CD4-positive, alpha-beta T cell (primary cell): ENCODE data around the gene OFD1. TPM values are rescaled to one million over a fixed set of nuclear protein-coding genes. Genes with fewer than 3 reads are reported as not detected.

ENCODE experiments used
- ATAC-seq: fragments of 200-7000 bp; cut with Tn5 transposase; one replicate; pipeline ENCODE4 v1.10.0; 2022; ENCODE audit warnings: mild to moderate bottlenecking; ENCODE audit not compliant: poor library complexity
- CTCF ChIA-PET: fragments of 350-600 bp; sonication (Branson Sonifier 250); formaldehyde crosslinking; loops from one replicate; lab custom pipeline; 2021; ENCODE audit warnings: antibody characterized with exemption, inconsistent platforms; lab: Charles Lee
- POLR2A ChIA-PET: fragments of 350-600 bp; sonication (Branson Sonifier 250); formaldehyde crosslinking; loops from one replicate; lab custom pipeline; 2021; ENCODE audit warnings: antibody characterized with exemption, inconsistent platforms; lab: Charles Lee
- DNase-seq, 14 experiments: peaks; one replicate each; pipeline ENCODE4 v3.0.0-alpha.2; 2013 to 2020; ENCODE audit warnings: mixed read lengths in 2 of 14
- H3K27ac ChIP-seq, 2 donors: one replicate each; pipeline versions ENCODE4 v1.5.1 to v1.7.0; 2013; ENCODE audit warnings: low read length in 2 of 2, low read depth in 1 of 2, mild to moderate bottlenecking in 1 of 2
- H3K27me3 ChIP-seq, 2 experiments: 1 replicate in 1 of 2; 2 replicates in 1 of 2; pipeline versions ENCODE4 v1.6.1 to v1.7.0; 2013; ENCODE audit warnings: low read length in 2 of 2, control low read depth in 1 of 2, mild to moderate bottlenecking in 1 of 2, moderate library complexity in 1 of 2; ENCODE audit not compliant: insufficient read depth in 2 of 2, control insufficient read depth in 1 of 2
- H3K36me3 ChIP-seq: one replicate; pipeline ENCODE4 v1.6.1; 2013; ENCODE audit warnings: low read length, control low read depth; ENCODE audit not compliant: insufficient read depth
- H3K4me1 ChIP-seq: one replicate; pipeline ENCODE4 v1.6.1; 2013; ENCODE audit warnings: low read length, control low read depth; ENCODE audit not compliant: insufficient read depth
- H3K4me3 ChIP-seq: one replicate; pipeline ENCODE4 v1.5.1; 2013; ENCODE audit warnings: mild to moderate bottlenecking, low read length, moderate library complexity
- H3K9me3 ChIP-seq, 2 experiments: 1 replicate in 1 of 2; 2 replicates in 1 of 2; pipeline versions ENCODE4 v1.6.1 to v1.7.0; 2013; ENCODE audit warnings: low read length in 2 of 2, mild to moderate bottlenecking in 2 of 2, control low read depth in 1 of 2, moderate library complexity in 1 of 2; ENCODE audit not compliant: control insufficient read depth in 1 of 2, insufficient read depth in 1 of 2
- H3K27ac Mint-ChIP-seq: one replicate; pipeline ENCODE4 v1.8.0; 2020; ENCODE audit warnings: mixed read lengths
- H3K27me3 Mint-ChIP-seq: one replicate; pipeline ENCODE4 v1.8.0; 2021; ENCODE audit warnings: mixed read lengths
- H3K36me3 Mint-ChIP-seq: one replicate; pipeline ENCODE4 v1.8.0; 2021; ENCODE audit warnings: low read depth, mixed read lengths
- H3K4me1 Mint-ChIP-seq: one replicate; pipeline ENCODE4 v1.8.0; 2021; ENCODE audit warnings: low read depth, mixed read lengths
- H3K4me3 Mint-ChIP-seq: one replicate; pipeline ENCODE4 v1.8.0; 2020; ENCODE audit warnings: mild to moderate bottlenecking, mixed read lengths
- H3K9me3 Mint-ChIP-seq: one replicate; pipeline ENCODE4 v1.8.0; 2020; ENCODE audit warnings: mixed read lengths
- intact Hi-C, 2 experiments: fragments of 100-400 bp; cut with DNase I in 1 of 2; cut with micrococcal nuclease in 1 of 2; formaldehyde crosslinking; loops; one replicate each; pipeline versions ENCODE4 v1.15.1 to v1.9.0; 2023 to 2025; cut with DNase I, micrococcal nuclease
- total RNA-seq, 174 experiments: library from RNA in 2 of 174; stranded (reverse) in 2 of 174; gene quantifications; one replicate each; pipeline ENCODE4 v1.2.3 and lab custom pipeline; 2021 to 2026
- TF ChIP-seq, protein P1 (sequence below): fragments of 200-600 bp; IDR thresholded peaks from one replicate; pipeline ENCODE4 v1.8.0; 2022; ENCODE audit warnings: antibody characterized with exemption, mild to moderate bottlenecking

OFD1 gene
- total RNA-seq, 2 experiments from 2014 or later: 59.1 to 60.0 TPM

DNA sequence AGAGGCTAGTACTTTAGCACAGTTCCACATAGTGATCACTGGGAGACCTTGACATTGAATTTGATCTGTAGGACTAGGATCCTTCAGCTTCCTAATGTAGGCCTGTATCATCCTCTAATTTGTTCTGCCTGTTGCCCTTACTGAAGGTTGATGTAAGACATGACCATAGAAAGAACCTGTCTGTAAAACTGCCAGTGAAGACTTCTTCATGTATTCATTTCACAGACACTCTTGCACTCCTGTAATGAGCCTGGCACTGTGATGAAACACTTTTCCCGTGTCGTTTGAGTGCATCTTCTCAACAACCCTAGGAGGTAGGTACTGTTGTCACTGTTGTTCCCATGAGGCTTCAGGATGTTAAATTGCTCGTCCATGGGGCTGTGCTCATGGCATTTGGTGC lies 31.0 kb upstream of the OFD1 start:
- H3K9me3 ChIP-seq: no peaks in the 10 kb centered on the region

DNA sequence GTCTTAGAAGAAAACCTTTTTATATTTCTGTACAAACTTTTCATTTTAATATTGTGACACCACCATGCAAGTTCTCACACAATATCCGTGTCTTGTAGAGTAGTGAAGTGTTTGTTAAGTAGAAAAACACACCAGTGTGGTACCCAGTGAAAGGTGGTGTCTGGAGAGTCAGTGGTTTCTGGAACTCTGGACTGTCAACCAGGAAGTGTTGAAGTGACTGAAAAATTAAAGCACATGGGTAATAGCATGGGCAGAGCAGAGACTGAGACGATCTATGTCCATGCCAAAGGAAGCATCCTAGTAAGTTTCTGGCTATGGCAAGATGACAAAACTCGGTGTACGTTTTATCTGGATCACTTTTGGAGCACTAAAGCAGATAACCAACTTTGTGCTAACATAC lies 23.4 kb upstream of the OFD1 start:
- H3K27me3 Mint-ChIP-seq: no peaks in the 10 kb centered on the region
- ATAC-seq: no peak
- ChIA-PET CTCF (no interaction called here), POLR2A (interaction anchor here (1.5 kb wide), 1 partner anchor 23 kb away, joined by 4 read pairs; the partner anchor contains the start of genes OFD1 and TRAPPC2)
- Histone ChIP-seq H3K36me3 (peaks cover 37% of the 10 kb centered on the region), H3K27ac (no peak overlapping the region), H3K9me3 (no peaks in the 10 kb centered on the region), H3K4me3 (no peak overlapping the region), H3K4me1 (no peaks in the 10 kb centered on the region), H3K27me3 (no peaks in the 10 kb centered on the region)
- H3K9me3 Mint-ChIP-seq: no peaks in the 10 kb centered on the region
- peaks cover 41% of the 10 kb centered on the region for H3K36me3 Mint-ChIP-seq
- peaks cover under 1% of the 10 kb centered on the region for H3K4me1 Mint-ChIP-seq
- DNase-seq: no peak
- TF ChIP-seq, protein P1, sequence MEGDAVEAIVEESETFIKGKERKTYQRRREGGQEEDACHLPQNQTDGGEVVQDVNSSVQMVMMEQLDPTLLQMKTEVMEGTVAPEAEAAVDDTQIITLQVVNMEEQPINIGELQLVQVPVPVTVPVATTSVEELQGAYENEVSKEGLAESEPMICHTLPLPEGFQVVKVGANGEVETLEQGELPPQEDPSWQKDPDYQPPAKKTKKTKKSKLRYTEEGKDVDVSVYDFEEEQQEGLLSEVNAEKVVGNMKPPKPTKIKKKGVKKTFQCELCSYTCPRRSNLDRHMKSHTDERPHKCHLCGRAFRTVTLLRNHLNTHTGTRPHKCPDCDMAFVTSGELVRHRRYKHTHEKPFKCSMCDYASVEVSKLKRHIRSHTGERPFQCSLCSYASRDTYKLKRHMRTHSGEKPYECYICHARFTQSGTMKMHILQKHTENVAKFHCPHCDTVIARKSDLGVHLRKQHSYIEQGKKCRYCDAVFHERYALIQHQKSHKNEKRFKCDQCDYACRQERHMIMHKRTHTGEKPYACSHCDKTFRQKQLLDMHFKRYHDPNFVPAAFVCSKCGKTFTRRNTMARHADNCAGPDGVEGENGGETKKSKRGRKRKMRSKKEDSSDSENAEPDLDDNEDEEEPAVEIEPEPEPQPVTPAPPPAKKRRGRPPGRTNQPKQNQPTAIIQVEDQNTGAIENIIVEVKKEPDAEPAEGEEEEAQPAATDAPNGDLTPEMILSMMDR: no peak
- intact Hi-C loops: no loop called here
- no peak overlapping the region for H3K4me3 Mint-ChIP-seq
- no peak overlapping the region for H3K27ac Mint-ChIP-seq

More for the DNA sequence above, 31.0 kb upstream of the OFD1 start:
- Histone ChIP-seq H3K27me3 (no peaks in the 10 kb centered on the region), H3K27ac (no peak overlapping the region), H3K4me3 (no peak overlapping the region), H3K36me3 (peaks cover 12% of the 10 kb centered on the region), H3K4me1 (peaks cover 15% of the 10 kb centered on the region)
- intact Hi-C loops: no loop called here
- Mint-ChIP-seq H3K4me3 (no peak overlapping the region), H3K4me1 (peaks cover 47% of the 10 kb centered on the region), H3K9me3 (no peaks in the 10 kb centered on the region), H3K27ac (peak overlapping the region; percentile 61), H3K27me3 (no peaks in the 10 kb centered on the region), H3K36me3 (peaks cover 28% of the 10 kb centered on the region)
- ATAC-seq (no peak), DNase-seq (no peak)
- ChIA-PET CTCF (interaction anchor here (1.6 kb wide), 1 partner anchor 15 kb away, joined by 4 read pairs; the partner anchor contains the start of gene RAB9A), POLR2A (no interaction called here)
- TF ChIP-seq, protein P1: no peak

DNA sequence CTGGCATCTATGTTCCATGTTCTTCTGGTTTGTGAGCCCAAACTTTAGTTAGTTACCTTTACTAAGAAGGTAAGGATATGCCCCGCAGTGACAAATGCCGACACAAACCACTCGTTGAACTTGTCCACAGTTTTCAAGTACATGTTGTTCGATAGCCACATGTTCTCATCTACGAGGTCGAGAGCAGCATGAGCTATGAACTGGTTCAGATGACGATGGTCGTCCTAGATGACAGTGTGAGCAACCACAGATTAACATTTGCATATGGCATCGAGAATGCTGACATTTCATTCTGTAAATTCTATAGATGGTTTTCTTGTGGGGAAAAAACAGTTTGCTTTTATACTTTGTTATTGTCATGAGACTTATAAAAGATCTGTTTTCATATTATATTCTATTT lies 18.1 kb upstream of the OFD1 start:
- Histone ChIP-seq H3K27ac (peak overlapping the region in 1 of 2 donors; percentile 9), H3K4me3 (no peak overlapping the region), H3K27me3 (no peaks in the 10 kb centered on the region), H3K9me3 (no peaks in the 10 kb centered on the region), H3K36me3 (peaks cover 46% of the 10 kb centered on the region), H3K4me1 (peaks cover 28% of the 10 kb centered on the region)
- Mint-ChIP-seq H3K36me3 (peaks cover 70% of the 10 kb centered on the region), H3K9me3 (no peaks in the 10 kb centered on the region), H3K27ac (peak overlapping the region; percentile 85), H3K27me3 (no peaks in the 10 kb centered on the region), H3K4me3 (no peak overlapping the region), H3K4me1 (peaks cover 41% of the 10 kb centered on the region)
- POLR2A ChIA-PET: interaction anchor here (0.8 to 1.5 kb wide), 4 partner anchors 9 to 744 kb away, joined by 3 to 7 read pairs (median 5); partner anchors contain the start of genes OFD1, RAB9A and TRAPPC2
- peak; percentile 62 for ATAC-seq
- TF ChIP-seq, protein P1: no peak
- CTCF ChIA-PET: no interaction called here
- DNase-seq: peak in 3 of 14 experiments; percentile 27 to 36 (median 27)
- intact Hi-C loops: no loop called here
